HG03196 (cell line): Measurements from ENCODE around the gene MAP7.

Source experiments
- ATAC-seq: cut with Tn5 transposase; IDR thresholded peaks from one replicate; pipeline ENCODE4 v1.9.1; 2021; ENCODE audit not compliant: unreplicated experiment

Gene MAP7

GRCh38 chr6:136343700-136344099 lies 206.5 kb downstream of the MAP7 start:
- ATAC-seq = no peak

- ATAC-seq = no peak
Measured at GRCh38 chr6:136343275-136343674, 206.9 kb downstream of the MAP7 start.

- ATAC-seq = no peak
Measured at GRCh38 chr6:136341967-136342366, 208.3 kb downstream of the MAP7 start.

- ATAC-seq = no peak
Measured at GRCh38 chr6:136341367-136341766, 208.9 kb downstream of the MAP7 start.

- no peak for ATAC-seq
Measured at GRCh38 chr6:136338486-136338885, 211.7 kb downstream of the MAP7 start.

- ATAC-seq = no peak
Measured at GRCh38 chr6:136337606-136338005, 212.6 kb downstream of the MAP7 start.

- ATAC-seq = no peak
Measured at GRCh38 chr6:136337121-136337520, 213.1 kb downstream of the MAP7 start.

GRCh38 chr6:136335736-136336363 lies 214.4 kb downstream of the MAP7 start:
- ATAC-seq = no peak

- ATAC-seq = no peak
Measured at GRCh38 chr6:136334853-136335252, 215.4 kb downstream of the MAP7 start.

GRCh38 chr6:136334465-136334846 lies 215.8 kb downstream of the MAP7 start:
- no peak for ATAC-seq

- no peak for ATAC-seq
Measured at GRCh38 chr6:136333824-136334464, 216.3 kb downstream of the MAP7 start.

- ATAC-seq = no peak
Measured at GRCh38 chr6:136331461-136331860, 218.8 kb downstream of the MAP7 start.

- ATAC-seq = no peak
Measured at GRCh38 chr6:136330634-136331033, 219.6 kb downstream of the MAP7 start.

- no peak for ATAC-seq
Measured at GRCh38 chr6:136326038-136326553, 224.1 kb downstream of the MAP7 start.

- ATAC-seq = no peak
Measured at GRCh38 chr6:136324686-136325380, 225.4 kb downstream of the MAP7 start.

- no peak for ATAC-seq
Measured at GRCh38 chr6:136323431-136324112, 226.7 kb downstream of the MAP7 start.

GRCh38 chr6:136319732-136320131 lies 230.5 kb downstream of the MAP7 start:
- ATAC-seq = no peak

- no peak for ATAC-seq
Measured at GRCh38 chr6:136318676-136319075, 231.5 kb downstream of the MAP7 start.

GRCh38 chr6:136317971-136318370 lies 232.3 kb downstream of the MAP7 start:
- no peak for ATAC-seq

- ATAC-seq = no peak
Measured at GRCh38 chr6:136317021-136317694, 233.1 kb downstream of the MAP7 start.

- no peak for ATAC-seq
Measured at GRCh38 chr6:136315594-136315993, 234.6 kb downstream of the MAP7 start.
